ENCODE data around the gene OSER1.

The OSER1 gene

GRCh38 chr20:44210406-44211176 is at the start of gene OSER1:
OSER1 (minus strand) TSS chr20:44210771; CDS start chr20:44206957, 3,814 bp downstream.
- no CpG with 5 or more reads among the region's 79 CpGs for WGBS (ENCODE audit: insufficient coverage, insufficient read length)
- peak; percentile 92 for DNase-seq (ENCODE audit: low read depth, low spot score)

GRCh38 chr20:44258226-44258890 is 47.8 kb upstream of the OSER1 start:
- no peak overlapping the region for H3K27ac ChIP-seq (ENCODE audit: low read length)
- no peaks in the 10 kb centered on the region for H3K9me3 ChIP-seq (ENCODE audit: control insufficient read depth, insufficient read depth, low read length)
- no peak overlapping the region for H3K4me3 ChIP-seq (ENCODE audit: low read length)
- H3K36me3 ChIP-seq (ENCODE audit: control insufficient read depth, insufficient read depth, low read length) = no peaks in the 10 kb centered on the region
- DNase-seq (ENCODE audit: low read depth, low spot score) = no peak
- H3K27me3 ChIP-seq (ENCODE audit: control insufficient read depth, insufficient read depth, low read length) = no peaks in the 10 kb centered on the region
- no peaks in the 10 kb centered on the region for H3K4me1 ChIP-seq (ENCODE audit: control insufficient read depth, insufficient read depth, low read length)
- WGBS (ENCODE audit: insufficient coverage, insufficient read length) = no CpG with 5 or more reads among the region's 28 CpGs

More at GRCh38 chr20:44210406-44211176, at the start of gene OSER1:
- H3K4me1 ChIP-seq (ENCODE audit: control insufficient read depth, insufficient read depth, low read length) = no peaks in the 10 kb centered on the region
- H3K36me3 ChIP-seq (ENCODE audit: control insufficient read depth, insufficient read depth, low read length) = no peaks in the 10 kb centered on the region
- H3K9me3 ChIP-seq (ENCODE audit: control insufficient read depth, insufficient read depth, low read length) = no peaks in the 10 kb centered on the region
- H3K4me3 ChIP-seq (ENCODE audit: low read length) = peak within 1 kb of the TSS; percentile 85
- no peak within 1 kb of the TSS for H3K27ac ChIP-seq (ENCODE audit: low read length)
- no peaks in the 10 kb centered on the region for H3K27me3 ChIP-seq (ENCODE audit: control insufficient read depth, insufficient read depth, low read length)

DNA sequence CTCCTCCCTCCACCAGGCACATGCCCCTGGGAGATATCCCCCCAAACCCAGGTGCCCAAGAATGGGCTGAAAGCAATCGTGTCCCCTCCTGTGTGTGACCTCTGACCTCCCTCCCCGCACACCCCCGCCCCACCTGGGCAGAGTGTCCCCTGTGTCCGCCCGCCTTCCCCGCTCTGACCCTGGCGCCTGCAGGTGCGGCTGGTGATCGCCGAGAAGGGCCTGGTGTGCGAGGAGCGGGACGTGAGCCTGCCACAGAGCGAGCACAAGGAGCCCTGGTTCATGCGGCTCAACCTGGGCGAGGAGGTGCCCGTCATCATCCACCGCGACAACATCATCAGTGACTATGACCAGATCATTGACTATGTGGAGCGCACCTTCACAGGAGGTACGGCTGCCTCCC is 46.4 kb upstream of the OSER1 start:
- no peak for DNase-seq (ENCODE audit: low read depth, low spot score)

DNA sequence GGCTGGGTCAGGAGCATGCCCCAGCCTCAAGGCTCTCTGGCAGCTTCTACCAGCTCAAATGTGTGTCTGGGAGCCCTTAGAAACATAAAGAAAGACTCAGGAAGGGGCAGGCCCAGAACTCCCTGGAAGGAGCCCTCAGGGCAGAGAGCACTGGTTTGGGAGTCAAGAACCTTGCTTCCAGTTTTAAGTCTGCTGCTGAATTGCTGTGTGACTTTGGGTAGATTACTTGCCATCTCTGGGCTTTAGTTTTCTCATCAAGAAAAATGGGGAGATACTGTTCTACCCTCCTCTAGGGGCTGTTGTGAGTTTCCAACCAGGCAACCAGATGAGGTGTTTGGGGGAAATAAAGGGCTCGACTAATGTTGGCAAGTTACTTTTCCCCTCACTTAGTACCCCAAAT is 45.4 kb upstream of the OSER1 start:
- H3K9me3 ChIP-seq (ENCODE audit: control insufficient read depth, insufficient read depth, low read length) = no peaks in the 10 kb centered on the region
- no peak overlapping the region for H3K4me3 ChIP-seq (ENCODE audit: low read length)
- DNase-seq (ENCODE audit: low read depth, low spot score) = no peak
- WGBS (ENCODE audit: insufficient coverage, insufficient read length) = no CpG with 5 or more reads among the region's 1 CpG
- H3K27ac ChIP-seq (ENCODE audit: low read length) = no peak overlapping the region
- H3K4me1 ChIP-seq (ENCODE audit: control insufficient read depth, insufficient read depth, low read length) = no peaks in the 10 kb centered on the region
- no peaks in the 10 kb centered on the region for H3K36me3 ChIP-seq (ENCODE audit: control insufficient read depth, insufficient read depth, low read length)
- H3K27me3 ChIP-seq (ENCODE audit: control insufficient read depth, insufficient read depth, low read length) = no peaks in the 10 kb centered on the region

More for the DNA sequence above, 46.4 kb upstream of the OSER1 start:
- Histone ChIP-seq H3K4me1 (ENCODE audit: control insufficient read depth, insufficient read depth, low read length) (no peaks in the 10 kb centered on the region), H3K36me3 (ENCODE audit: control insufficient read depth, insufficient read depth, low read length) (no peaks in the 10 kb centered on the region), H3K27ac (ENCODE audit: low read length) (no peak overlapping the region), H3K4me3 (ENCODE audit: low read length) (no peak overlapping the region), H3K27me3 (ENCODE audit: control insufficient read depth, insufficient read depth, low read length) (no peaks in the 10 kb centered on the region), H3K9me3 (ENCODE audit: control insufficient read depth, insufficient read depth, low read length) (no peaks in the 10 kb centered on the region)
- no CpG with 5 or more reads among the region's 21 CpGs for WGBS (ENCODE audit: insufficient coverage, insufficient read length)

DNA sequence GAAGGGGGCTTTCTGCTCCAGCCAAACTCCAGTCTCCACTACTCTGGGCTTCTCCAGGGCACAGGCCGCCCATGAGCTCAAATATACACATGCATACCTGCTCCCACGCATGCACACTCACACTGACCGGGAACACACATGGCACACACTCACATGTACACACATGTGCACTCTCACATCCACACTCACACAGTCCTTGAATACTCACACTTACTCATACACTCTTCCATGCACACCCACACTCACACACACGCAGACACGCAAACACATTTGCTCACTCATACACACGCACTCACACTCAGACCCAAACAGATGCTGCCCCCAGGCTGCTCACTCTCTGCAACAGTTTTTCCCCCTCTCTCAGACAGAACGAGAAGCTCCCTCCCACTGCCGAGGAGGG is 43.5 kb upstream of the OSER1 start:
- no peak overlapping the region for H3K4me3 ChIP-seq (ENCODE audit: low read length)
- no peaks in the 10 kb centered on the region for H3K36me3 ChIP-seq (ENCODE audit: control insufficient read depth, insufficient read depth, low read length)
- WGBS (ENCODE audit: insufficient coverage, insufficient read length) = no CpG with 5 or more reads among the region's 8 CpGs
- H3K4me1 ChIP-seq (ENCODE audit: control insufficient read depth, insufficient read depth, low read length) = no peaks in the 10 kb centered on the region
- no peaks in the 10 kb centered on the region for H3K9me3 ChIP-seq (ENCODE audit: control insufficient read depth, insufficient read depth, low read length)
- no peaks in the 10 kb centered on the region for H3K27me3 ChIP-seq (ENCODE audit: control insufficient read depth, insufficient read depth, low read length)
- no peak overlapping the region for H3K27ac ChIP-seq (ENCODE audit: low read length)
- no peak for DNase-seq (ENCODE audit: low read depth, low spot score)

- no peaks in the 10 kb centered on the region for H3K9me3 ChIP-seq (ENCODE audit: control insufficient read depth, insufficient read depth, low read length)
- H3K27me3 ChIP-seq (ENCODE audit: control insufficient read depth, insufficient read depth, low read length) = no peaks in the 10 kb centered on the region
- no peak overlapping the region for H3K27ac ChIP-seq (ENCODE audit: low read length)
- DNase-seq (ENCODE audit: low read depth, low spot score) = no peak
- no peaks in the 10 kb centered on the region for H3K36me3 ChIP-seq (ENCODE audit: control insufficient read depth, insufficient read depth, low read length)
- no peak overlapping the region for H3K4me3 ChIP-seq (ENCODE audit: low read length)
- no CpG with 5 or more reads among the region's 3 CpGs for WGBS (ENCODE audit: insufficient coverage, insufficient read length)
- no peaks in the 10 kb centered on the region for H3K4me1 ChIP-seq (ENCODE audit: control insufficient read depth, insufficient read depth, low read length)
Observed at GRCh38 chr20:44253528-44253927, 43.0 kb upstream of the OSER1 start.

DNA sequence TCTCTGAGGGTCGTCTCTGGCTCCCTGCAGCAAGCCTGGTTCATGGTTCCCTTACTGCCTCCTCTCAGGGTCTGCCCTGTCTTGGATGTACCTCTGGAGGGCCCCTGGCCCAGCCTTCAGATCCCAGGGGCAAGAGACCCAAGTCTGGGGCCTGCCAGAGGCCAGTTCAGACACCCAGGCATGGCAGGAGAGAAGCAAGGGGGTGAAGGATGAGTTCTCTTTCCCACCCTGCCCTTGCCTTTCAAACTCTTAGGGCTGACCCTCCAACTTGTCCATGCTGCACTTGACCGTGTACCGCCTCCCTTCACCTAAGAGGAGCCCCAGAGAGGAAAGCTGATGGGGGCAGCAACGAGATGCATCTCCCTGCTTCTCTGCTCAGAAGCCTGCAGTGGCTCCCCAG is 40.7 kb upstream of the OSER1 start:
- Histone ChIP-seq H3K4me1 (ENCODE audit: control insufficient read depth, insufficient read depth, low read length) (no peaks in the 10 kb centered on the region; the same call in 1 of the 2 replicates), H3K36me3 (ENCODE audit: control insufficient read depth, insufficient read depth, low read length) (no peaks in the 10 kb centered on the region)
- WGBS (ENCODE audit: insufficient coverage, insufficient read length) = no CpG with 5 or more reads among the region's 4 CpGs

GRCh38 chr20:44248410-44248759 is 37.8 kb upstream of the OSER1 start:
- Histone ChIP-seq H3K9me3 (ENCODE audit: control insufficient read depth, insufficient read depth, low read length) (no peaks in the 10 kb centered on the region), H3K4me1 (ENCODE audit: control insufficient read depth, insufficient read depth, low read length) (no peaks in the 10 kb centered on the region; the same call in 1 of the 2 replicates), H3K36me3 (ENCODE audit: control insufficient read depth, insufficient read depth, low read length) (no peaks in the 10 kb centered on the region), H3K4me3 (ENCODE audit: low read length) (no peak overlapping the region), H3K27me3 (ENCODE audit: control insufficient read depth, insufficient read depth, low read length) (no peaks in the 10 kb centered on the region), H3K27ac (ENCODE audit: low read length) (no peak overlapping the region)
- WGBS (ENCODE audit: insufficient coverage, insufficient read length) = no CpG with 5 or more reads among the region's 3 CpGs
- DNase-seq (ENCODE audit: low read depth, low spot score) = no peak

More for the DNA sequence above, 40.7 kb upstream of the OSER1 start:
- no peak overlapping the region for H3K4me3 ChIP-seq (ENCODE audit: low read length)
- H3K27me3 ChIP-seq (ENCODE audit: control insufficient read depth, insufficient read depth, low read length) = no peaks in the 10 kb centered on the region
- DNase-seq (ENCODE audit: low read depth, low spot score) = no peak
- no peak overlapping the region for H3K27ac ChIP-seq (ENCODE audit: low read length)
- H3K9me3 ChIP-seq (ENCODE audit: control insufficient read depth, insufficient read depth, low read length) = no peaks in the 10 kb centered on the region

DNA sequence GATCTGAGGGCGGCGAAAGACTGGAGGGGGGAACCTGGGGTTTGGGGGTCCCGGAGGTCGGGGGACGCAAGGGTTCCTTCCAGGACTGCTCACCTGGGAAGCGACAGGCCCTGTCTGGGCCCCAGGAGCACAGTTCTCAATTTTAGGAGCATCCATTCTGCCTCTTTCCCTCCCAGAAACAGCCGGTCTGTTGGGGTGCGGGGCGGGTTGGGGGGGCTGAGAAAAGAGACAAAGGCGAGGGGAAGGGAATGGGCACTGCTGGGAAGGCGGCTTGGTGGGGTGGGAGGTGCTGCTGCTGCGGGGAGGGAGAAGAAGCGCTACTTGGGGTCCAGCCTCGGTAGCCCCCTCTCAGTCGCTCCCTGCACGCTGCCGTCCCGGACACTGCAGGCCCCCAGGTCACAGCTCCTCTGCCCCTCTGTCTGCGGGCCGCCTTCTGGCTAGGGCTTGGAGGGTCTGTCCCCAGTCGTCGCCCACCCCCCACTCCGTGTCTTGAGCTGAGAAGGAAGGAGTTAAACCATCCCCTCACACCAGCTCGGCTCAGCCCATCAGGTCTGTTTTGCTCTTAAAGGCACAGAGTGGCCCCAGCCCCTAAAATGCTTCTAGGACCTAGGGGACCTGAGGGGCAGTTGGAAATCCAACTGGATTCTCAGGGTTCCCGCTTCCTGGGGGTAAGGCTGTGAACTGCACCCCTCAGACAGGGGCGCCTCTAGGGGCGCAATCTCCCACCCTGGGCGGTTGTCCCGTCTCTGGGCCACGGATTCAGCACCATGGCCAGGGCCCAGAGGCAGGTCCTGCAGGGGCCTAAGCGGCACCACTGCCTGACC is 37.2 kb upstream of the OSER1 start:
- H3K9me3 ChIP-seq (ENCODE audit: control insufficient read depth, insufficient read depth, low read length) = no peaks in the 10 kb centered on the region
- peak overlapping the region; percentile 94 for H3K4me3 ChIP-seq (ENCODE audit: low read length)
- no peaks in the 10 kb centered on the region; the same call in 1 of the 2 replicates for H3K4me1 ChIP-seq (ENCODE audit: control insufficient read depth, insufficient read depth, low read length)
- no CpG with 5 or more reads among the region's 31 CpGs for WGBS (ENCODE audit: insufficient coverage, insufficient read length)
- H3K27me3 ChIP-seq (ENCODE audit: control insufficient read depth, insufficient read depth, low read length) = no peaks in the 10 kb centered on the region
- no peak overlapping the region for H3K27ac ChIP-seq (ENCODE audit: low read length)
- H3K36me3 ChIP-seq (ENCODE audit: control insufficient read depth, insufficient read depth, low read length) = no peaks in the 10 kb centered on the region
- DNase-seq (ENCODE audit: low read depth, low spot score) = peak; percentile 57

DNA sequence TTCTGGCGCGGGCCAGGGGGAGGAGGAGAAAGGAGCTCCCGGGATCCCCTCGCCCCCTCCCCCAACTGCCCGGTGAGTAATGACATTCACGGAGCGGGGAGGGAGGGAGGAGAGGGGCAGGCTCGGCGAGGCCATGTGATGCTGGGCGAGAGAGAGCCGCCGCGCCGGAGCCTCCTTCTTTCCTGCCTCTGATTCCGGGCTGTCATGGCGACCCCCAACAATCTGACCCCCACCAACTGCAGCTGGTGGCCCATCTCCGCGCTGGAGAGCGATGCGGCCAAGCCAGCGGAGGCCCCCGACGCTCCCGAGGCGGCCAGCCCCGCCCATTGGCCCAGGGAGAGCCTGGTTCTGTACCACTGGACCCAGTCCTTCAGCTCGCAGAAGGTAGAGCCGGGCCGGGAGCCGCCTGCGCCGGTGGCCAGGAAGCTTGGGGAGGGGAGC is 36.6 kb upstream of the OSER1 start, which contains the start of gene GDAP1L1:
Gene GDAP1L1 (plus strand): TSS at position 178 of the 441 bp plus-strand sequence. CDS start 27 bp downstream, at position 205.
- no peak within 1 kb of the TSS for H3K27ac ChIP-seq (ENCODE audit: low read length)
- H3K9me3 ChIP-seq (ENCODE audit: control insufficient read depth, insufficient read depth, low read length) = no peaks in the 10 kb centered on the region
- peak within 1 kb of the TSS; percentile 94 for H3K4me3 ChIP-seq (ENCODE audit: low read length)
- no peaks in the 10 kb centered on the region; the same call in 1 of the 2 replicates for H3K4me1 ChIP-seq (ENCODE audit: control insufficient read depth, insufficient read depth, low read length)
- no peaks in the 10 kb centered on the region for H3K27me3 ChIP-seq (ENCODE audit: control insufficient read depth, insufficient read depth, low read length)
- WGBS (ENCODE audit: insufficient coverage, insufficient read length) = no CpG with 5 or more reads among the region's 32 CpGs
- DNase-seq (ENCODE audit: low read depth, low spot score) = no peak
- no peaks in the 10 kb centered on the region for H3K36me3 ChIP-seq (ENCODE audit: control insufficient read depth, insufficient read depth, low read length)

Data from iPS DF 6.9 (cell line).